Parathyroid adenoma (tissue), 2 donors: ENCODE measurements around the gene C3orf52.

Experiments used
- H2AFZ ChIP-seq: fragments of 300-600 bp; sonication (generic); one replicate; pipeline ENCODE4 v1.7.0; 2017; ENCODE audit warnings: antibody characterized with exemption, mild to moderate bottlenecking
- H3K27ac ChIP-seq: fragments of 300-600 bp; sonication (generic); one replicate; pipeline ENCODE4 v1.7.0; 2017
- H3K27me3 ChIP-seq: fragments of 300-600 bp; sonication (generic); one replicate; pipeline ENCODE4 v1.7.0; 2017; ENCODE audit warnings: low read length; ENCODE audit not compliant: control insufficient read depth, insufficient read depth
- H3K36me3 ChIP-seq: fragments of 300-600 bp; sonication (generic); one replicate; pipeline ENCODE4 v1.7.0; 2017; ENCODE audit warnings: low read length; ENCODE audit not compliant: control insufficient read depth, insufficient read depth
- H3K4me1 ChIP-seq: fragments of 300-600 bp; sonication (generic); one replicate; pipeline ENCODE4 v1.7.0; 2017; ENCODE audit warnings: control low read depth
- H3K4me2 ChIP-seq: fragments of 300-600 bp; sonication (generic); one replicate; pipeline ENCODE4 v1.7.0; 2017; ENCODE audit warnings: low read length
- H3K4me3 ChIP-seq: fragments of 300-600 bp; sonication (generic); one replicate; pipeline ENCODE4 v1.7.0; 2017; ENCODE audit warnings: low read depth, low read length
- H3K79me2 ChIP-seq: fragments of 300-600 bp; sonication (generic); one replicate; pipeline ENCODE4 v1.7.0; 2017; ENCODE audit warnings: control low read depth
- H3K9ac ChIP-seq: fragments of 300-600 bp; sonication (generic); one replicate; pipeline ENCODE4 v1.7.0; 2017; ENCODE audit warnings: mild to moderate bottlenecking
- H3K9me3 ChIP-seq: fragments of 300-600 bp; sonication (generic); one replicate; pipeline ENCODE4 v1.7.0; 2017; ENCODE audit warnings: low read length; ENCODE audit not compliant: control insufficient read depth
- CTCF ChIP-seq: fragments of 300-600 bp; sonication (generic); IDR thresholded peaks from one replicate; pipeline ENCODE4 v1.7.0; 2017; ENCODE audit warnings: antibody characterized with exemption, mild to moderate bottlenecking
- donor health status: primary hyperparathyroidism.

Gene C3orf52

DNA sequence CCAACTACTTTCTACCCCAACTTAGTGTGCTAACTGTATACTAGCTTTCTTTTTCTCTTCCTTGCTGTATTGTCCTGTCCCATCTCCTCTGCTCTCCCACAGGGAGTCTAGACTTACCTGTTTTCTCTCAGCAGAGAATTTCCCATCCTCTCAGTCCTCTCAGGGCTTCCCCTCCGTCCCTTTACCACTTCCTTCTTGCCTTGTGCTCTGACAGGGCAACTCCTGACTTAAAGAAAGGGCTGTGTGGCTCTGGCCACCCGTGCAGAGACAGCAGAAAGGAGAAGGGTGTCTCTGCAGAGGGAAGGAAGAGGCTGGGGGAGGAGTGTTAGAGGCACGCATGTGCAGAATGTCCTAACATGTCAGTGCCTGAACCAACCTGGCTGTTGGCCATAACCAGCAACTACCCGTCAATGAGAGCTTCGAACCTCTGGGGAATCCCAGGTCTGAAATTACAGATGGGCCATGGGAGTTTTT is 46.8 kb downstream of the C3orf52 start, which contains the start of gene GCSAM:
Gene GCSAM, minus strand, starts transcription at position 274 of the 474 bp plus-strand sequence. Its CDS starts 128 bp downstream, at position 146.
- Histone ChIP-seq H3K27ac (no peak within 1 kb of the TSS), H3K36me3 (no peaks in the 10 kb centered on the region), H3K9me3 (no peaks in the 10 kb centered on the region), H3K4me3 (no peak within 1 kb of the TSS), H3K79me2 (no peaks in the 10 kb centered on the region), H2AFZ (no peak within 1 kb of the TSS), H3K4me1 (no peaks in the 10 kb centered on the region), H3K9ac (no peak within 1 kb of the TSS), H3K4me2 (no peak within 1 kb of the TSS), H3K27me3 (no peaks in the 10 kb centered on the region)
- TF ChIP-seq CTCF: no peak

GRCh38 chr3:112133626-112134334 is 47.6 kb downstream of the C3orf52 start:
- Histone ChIP-seq H3K36me3 (no peaks in the 10 kb centered on the region), H3K4me3 (no peak overlapping the region), H3K9ac (no peak overlapping the region), H3K79me2 (no peaks in the 10 kb centered on the region), H3K9me3 (no peaks in the 10 kb centered on the region), H2AFZ (no peak overlapping the region), H3K27me3 (no peaks in the 10 kb centered on the region), H3K4me2 (no peak overlapping the region), H3K27ac (no peak overlapping the region), H3K4me1 (no peaks in the 10 kb centered on the region)
- TF ChIP-seq CTCF: no peak

DNA sequence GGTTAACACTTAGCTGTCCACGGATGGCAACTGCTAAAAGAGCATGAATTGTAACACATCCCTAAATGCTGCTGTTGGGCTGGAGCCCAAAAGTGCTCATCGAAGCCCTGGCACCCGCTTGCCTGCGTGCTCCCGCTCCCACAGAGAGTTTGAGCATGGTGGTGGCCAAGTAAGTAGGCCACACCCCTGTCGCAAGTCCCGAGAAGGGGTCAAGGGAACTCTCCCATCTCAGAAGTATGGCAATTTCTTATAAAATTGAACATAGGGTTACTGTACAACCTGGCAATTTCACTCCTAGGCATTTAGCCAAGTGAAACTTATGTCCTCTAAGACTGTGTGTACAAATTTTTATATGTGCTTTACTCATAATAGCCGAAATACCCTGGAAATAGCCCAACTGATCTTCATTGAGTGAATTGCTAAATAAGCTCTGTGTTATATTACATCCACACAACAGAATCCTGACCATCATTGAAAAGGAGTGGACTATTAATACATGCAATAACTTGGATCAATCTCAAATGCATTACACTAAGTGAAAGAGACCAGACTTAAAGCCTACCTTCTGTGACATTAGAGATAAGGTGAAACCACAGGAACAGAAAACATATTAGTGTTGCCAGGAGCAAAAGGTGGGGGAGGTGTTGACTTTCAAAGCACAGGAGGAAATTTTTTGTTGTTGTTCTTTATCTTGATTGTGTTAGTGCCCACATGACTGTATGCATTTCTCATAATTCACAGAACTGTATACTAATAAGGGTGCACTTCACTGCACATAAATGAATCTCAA is 48.3 kb downstream of the C3orf52 start:
- Histone ChIP-seq H3K4me3 (no peak overlapping the region), H3K27me3 (no peaks in the 10 kb centered on the region), H3K9me3 (no peaks in the 10 kb centered on the region), H2AFZ (no peak overlapping the region), H3K36me3 (no peaks in the 10 kb centered on the region), H3K4me2 (no peak overlapping the region), H3K79me2 (no peaks in the 10 kb centered on the region), H3K9ac (no peak overlapping the region), H3K4me1 (no peaks in the 10 kb centered on the region), H3K27ac (no peak overlapping the region)
- no peak for TF ChIP-seq CTCF

DNA sequence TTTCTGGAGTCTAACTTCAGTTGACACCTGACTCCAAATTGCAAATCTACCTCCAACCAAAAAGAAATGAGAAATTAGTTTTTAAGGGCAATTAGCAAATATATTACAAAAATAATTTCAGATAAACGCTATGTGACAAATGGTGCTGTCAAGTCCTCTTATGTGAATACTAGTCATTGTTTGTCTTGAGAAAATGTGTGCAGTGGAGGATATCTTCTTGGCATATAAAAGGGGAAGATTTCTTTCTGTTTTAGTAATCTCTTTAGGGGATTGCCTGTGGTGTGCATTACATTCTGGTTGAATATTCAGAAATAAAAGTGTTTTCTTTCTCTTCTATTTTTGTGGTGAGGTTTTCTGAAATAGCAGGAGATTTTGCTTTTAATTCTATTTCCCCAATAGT is 49.9 kb downstream of the C3orf52 start:
- no peak overlapping the region for H3K4me3 ChIP-seq
- H3K36me3 ChIP-seq: no peaks in the 10 kb centered on the region
- no peaks in the 10 kb centered on the region for H3K9me3 ChIP-seq
- no peaks in the 10 kb centered on the region for H3K4me1 ChIP-seq
- no peak overlapping the region for H3K4me2 ChIP-seq
- no peaks in the 10 kb centered on the region for H3K27me3 ChIP-seq
- H3K79me2 ChIP-seq: no peaks in the 10 kb centered on the region
- H2AFZ ChIP-seq: no peak overlapping the region
- TF ChIP-seq CTCF: no peak
- no peak overlapping the region for H3K27ac ChIP-seq
- no peak overlapping the region for H3K9ac ChIP-seq
